SK-N-SH (cell line): ENCODE data around the gene SGSM2.

Experiments
- CTCF ChIP-seq: fragments of 200-600 bp; sonication (generic); IDR thresholded peaks from 2 replicates; pipeline ENCODE4 v1.6.1; 2017; ENCODE audit warnings: antibody characterized with exemption, mild to moderate bottlenecking, moderate library complexity
- GATA2 ChIP-seq: sonication (generic); formaldehyde crosslinking; IDR thresholded peaks from 2 replicates; pipeline ENCODE4 v1.5.0; 2020; ENCODE audit warnings: mild to moderate bottlenecking, missing genetic modification reagents
- TCF12 ChIP-seq: IDR thresholded peaks from 2 replicates; pipeline ENCODE4 v1.4.0; 2012
- USF2 ChIP-seq: fragments of 150-350 bp; IDR thresholded peaks from 2 replicates; pipeline ENCODE4 v1.6.1; 2017; ENCODE audit warnings: antibody characterized with exemption, low read length, low read depth, borderline replicate concordance

DNA sequence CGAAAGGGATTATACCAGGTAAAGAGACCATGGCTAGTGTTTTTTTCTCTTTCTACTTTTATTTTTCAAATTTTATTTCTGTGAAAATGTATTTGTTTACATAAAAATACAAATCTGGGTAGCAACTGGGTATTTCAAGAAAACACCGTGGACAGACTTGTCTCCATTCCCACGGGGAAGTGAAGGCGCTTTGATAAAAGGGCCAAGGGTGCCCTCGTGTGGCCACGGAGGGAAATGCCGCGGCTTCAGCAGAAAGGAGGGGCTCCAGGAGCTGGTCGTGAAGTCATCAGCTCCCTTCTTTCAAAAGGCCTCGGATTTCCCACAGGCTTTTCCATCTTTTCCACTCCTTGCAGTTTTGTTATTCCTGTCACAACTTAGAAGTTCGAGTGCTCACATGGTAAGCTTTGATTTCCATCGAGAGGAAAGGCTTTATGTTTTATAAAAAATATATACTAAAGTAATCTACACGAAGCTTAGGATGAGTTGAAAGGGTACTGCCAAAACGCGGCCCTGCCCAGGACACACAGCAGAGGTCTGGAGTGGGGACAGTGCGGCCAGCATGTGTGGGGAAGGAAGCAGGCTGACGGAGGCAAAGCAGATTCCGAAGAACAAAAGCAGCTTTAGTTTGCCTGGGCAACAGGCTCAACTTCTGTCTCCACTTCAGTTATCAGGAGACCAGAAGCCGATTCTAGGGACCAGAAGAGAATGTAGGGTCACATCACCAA is 78.9 kb downstream of the SGSM2 start:
- TF ChIP-seq USF2 = no peak
- TF ChIP-seq GATA2 = no peak
- no peak for TF ChIP-seq TCF12
- peak; percentile 98 for TF ChIP-seq CTCF
